ENCODE data around the gene CACNA2D1. TPM values are rescaled to one million over a fixed set of nuclear protein-coding genes. Genes with fewer than 3 reads are reported as not detected.

CACNA2D1 gene
- total and polyA plus RNA-seq, 8 donors = 1.8 to 72.7 (median 5.7) TPM

DNA sequence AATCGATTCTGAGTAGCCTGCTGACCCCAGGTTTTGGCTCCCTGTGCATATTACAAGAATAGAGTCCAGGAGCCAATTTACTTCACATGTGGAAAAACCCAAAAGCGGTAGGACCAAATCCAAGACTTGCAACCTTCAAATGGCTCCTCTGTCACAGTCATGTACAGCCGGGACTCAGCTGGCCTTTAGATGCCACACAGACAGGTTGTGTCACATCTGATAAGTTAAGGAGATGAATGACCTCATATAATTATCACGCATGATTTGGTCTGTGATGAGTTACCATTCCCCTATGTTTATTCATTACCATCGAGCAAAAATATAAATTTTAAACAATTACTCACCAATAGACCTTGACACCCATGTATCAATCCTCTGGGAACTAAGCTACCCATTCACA is 14.2 kb downstream of the CACNA2D1 start:
- no peaks in the 10 kb centered on the region for H3K27me3 ChIP-seq
- peaks cover 0 to 5% (median 2%) of the 10 kb centered on the region in 4 donors for H3K4me1 ChIP-seq
- no peak for TF ChIP-seq EP300 (IDR thresholded peaks at IDR 0.05)
- no peak for TF ChIP-seq POLR2A (IDR thresholded peaks at IDR 0.05)
- TF ChIP-seq POLR2AphosphoS5 (IDR thresholded peaks at IDR 0.05) = no peak
- TF ChIP-seq CTCF (IDR thresholded peaks at IDR 0.05) = no peak
- no peak overlapping the region for H3K4me3 ChIP-seq
- 67 to 85% (median 79%) methylated on average over 5 of the region's 5 CpGs for WGBS, 5 donors
- no peak overlapping the region for H3K27ac ChIP-seq
- H3K36me3 ChIP-seq = no peaks in the 10 kb centered on the region
- intact Hi-C loops (cut with DNase I; ENCODE audit: low total_unique reads) = no loop called here
- DNase-seq = no peak
- H3K9me3 ChIP-seq = no peaks in the 10 kb centered on the region

- intact Hi-C loops (cut with DNase I; ENCODE audit: low total_unique reads) = no loop called here
- H3K4me1 ChIP-seq = peaks cover 0 to 10% (median 4%) of the 10 kb centered on the region in 4 donors
- H3K4me3 ChIP-seq = no peak overlapping the region
- DNase-seq = no peak
- H3K36me3 ChIP-seq = no peaks in the 10 kb centered on the region
- H3K9me3 ChIP-seq = no peaks in the 10 kb centered on the region
- no peak for TF ChIP-seq EP300 (IDR thresholded peaks at IDR 0.05)
- no peak for TF ChIP-seq CTCF (IDR thresholded peaks at IDR 0.05)
- TF ChIP-seq POLR2A (IDR thresholded peaks at IDR 0.05) = no peak
- H3K27ac ChIP-seq = no peak overlapping the region
- H3K27me3 ChIP-seq = no peaks in the 10 kb centered on the region
- 69 to 86% (median 83%) methylated on average over 2 of the region's 2 CpGs for WGBS, 5 donors
Measured at GRCh38 chr7:82428186-82428961, 15.2 kb downstream of the CACNA2D1 start.

GRCh38 chr7:82423446-82423845 is 20.1 kb downstream of the CACNA2D1 start:
- Histone ChIP-seq H3K27ac (no peak overlapping the region), H3K36me3 (no peaks in the 10 kb centered on the region), H3K27me3 (no peaks in the 10 kb centered on the region), H3K4me3 (no peak overlapping the region), H3K4me1 (peaks cover 0 to 11% (median 7%) of the 10 kb centered on the region in 4 donors), H3K9me3 (no peaks in the 10 kb centered on the region)
- TF ChIP-seq POLR2AphosphoS5 (IDR thresholded peaks at IDR 0.05) (no peak), EP300 (IDR thresholded peaks at IDR 0.05) (no peak), CTCF (IDR thresholded peaks at IDR 0.05) (no peak), POLR2A (IDR thresholded peaks at IDR 0.05) (no peak)
- intact Hi-C loops (cut with DNase I; ENCODE audit: low total_unique reads) = no loop called here
- 30 to 65% (median 42%) methylated on average over 5 of the region's 5 CpGs for WGBS, 5 donors
- no peak for DNase-seq

DNA sequence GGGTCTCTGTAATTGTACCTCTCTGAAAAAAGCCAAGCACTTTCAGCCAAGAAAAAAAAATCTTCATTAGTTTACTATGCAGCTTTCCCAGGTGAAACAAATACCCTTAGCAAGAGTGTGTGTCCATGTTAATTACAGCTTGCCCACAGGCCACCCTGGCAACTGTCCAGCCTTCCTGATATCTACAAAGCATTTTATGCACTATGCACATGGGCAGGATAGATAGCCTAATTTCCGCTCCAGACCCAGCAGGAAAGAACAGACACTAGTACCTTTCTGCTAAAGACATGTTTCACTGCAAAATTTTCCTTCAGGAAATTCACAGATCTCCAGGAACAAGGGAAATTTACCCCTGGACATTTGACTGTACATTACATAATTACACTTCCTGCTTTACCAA is 24.4 kb downstream of the CACNA2D1 start:
- H3K36me3 ChIP-seq = no peaks in the 10 kb centered on the region
- WGBS, 5 donors = 29 to 57% (median 48%) methylated on average over 1 of the region's 1 CpG
- no peaks in the 10 kb centered on the region for H3K9me3 ChIP-seq
- H3K27ac ChIP-seq = no peak overlapping the region
- no peaks in the 10 kb centered on the region for H3K27me3 ChIP-seq
- H3K4me3 ChIP-seq = no peak overlapping the region
- peaks cover 0 to 10% (median 4%) of the 10 kb centered on the region in 4 donors for H3K4me1 ChIP-seq
- DNase-seq = peak; percentile 66
- TF ChIP-seq POLR2AphosphoS5 (IDR thresholded peaks at IDR 0.05) (peak in 1 of 3 donors; percentile 9), CTCF (IDR thresholded peaks at IDR 0.05) (no peak)
- intact Hi-C loops (cut with DNase I; ENCODE audit: low total_unique reads) = no loop called here
